IPS-15b (cell line): ENCODE results near the gene DHX32.

Source experiments
- H3K27me3 ChIP-seq: one replicate; pipeline ENCODE4 v1.6.1; 2013; ENCODE audit warnings: low read length; ENCODE audit not compliant: control insufficient read depth, insufficient read depth
- H3K36me3 ChIP-seq: one replicate; pipeline ENCODE4 v1.6.1; 2013; ENCODE audit warnings: low read length; ENCODE audit not compliant: control insufficient read depth, insufficient read depth
- H3K4me1 ChIP-seq: one replicate; pipeline ENCODE4 v1.6.1; 2013; ENCODE audit warnings: mild to moderate bottlenecking, low read length; ENCODE audit not compliant: control insufficient read depth, insufficient read depth
- H3K4me3 ChIP-seq: one replicate; pipeline ENCODE4 v1.5.1; 2013; ENCODE audit warnings: low read depth, low read length
- H3K9ac ChIP-seq: one replicate; pipeline ENCODE4 v1.6.1; 2013; ENCODE audit warnings: low read depth, mild to moderate bottlenecking, low read length
- H3K9me3 ChIP-seq: one replicate; pipeline ENCODE4 v1.6.1; 2013; ENCODE audit warnings: mild to moderate bottlenecking, low read length; ENCODE audit not compliant: control insufficient read depth, insufficient read depth

Gene DHX32

GRCh38 chr10:125857185-125857760, 23.8 kb downstream of the DHX32 start:
- no peak overlapping the region for H3K9ac ChIP-seq
- peaks cover 2% of the 10 kb centered on the region for H3K4me1 ChIP-seq
- no peaks in the 10 kb centered on the region for H3K27me3 ChIP-seq
- H3K4me3 ChIP-seq, result no peak overlapping the region
- H3K36me3 ChIP-seq, result no peaks in the 10 kb centered on the region
- no peaks in the 10 kb centered on the region for H3K9me3 ChIP-seq

DNA sequence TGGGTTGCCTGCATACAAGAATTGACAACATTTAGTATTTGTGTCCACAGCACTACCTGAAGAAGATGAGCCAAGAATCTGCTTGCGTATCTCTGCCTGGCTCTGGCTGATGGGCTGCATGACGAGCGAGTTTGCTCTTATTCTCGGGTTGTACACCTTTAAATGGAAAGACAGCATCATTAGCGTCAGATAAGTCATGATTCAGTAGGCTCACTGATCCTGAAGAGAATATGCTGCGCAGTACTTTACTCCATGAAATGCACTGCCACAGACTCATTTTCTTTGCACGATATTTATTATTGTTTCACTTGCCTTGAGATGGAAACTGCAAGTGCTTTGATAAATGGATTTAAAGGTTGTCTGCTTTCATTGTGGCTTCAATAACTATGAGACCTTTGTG, 28.6 kb downstream of the DHX32 start:
- Histone ChIP-seq H3K9me3 (no peaks in the 10 kb centered on the region), H3K27me3 (no peaks in the 10 kb centered on the region), H3K4me1 (peaks cover 2% of the 10 kb centered on the region), H3K9ac (no peak overlapping the region), H3K36me3 (no peaks in the 10 kb centered on the region), H3K4me3 (no peak overlapping the region)

GRCh38 chr10:125850766-125851731, 30.0 kb downstream of the DHX32 start:
- Histone ChIP-seq H3K27me3 (no peaks in the 10 kb centered on the region), H3K4me1 (no peaks in the 10 kb centered on the region), H3K4me3 (no peak overlapping the region), H3K36me3 (no peaks in the 10 kb centered on the region), H3K9ac (no peak overlapping the region), H3K9me3 (no peaks in the 10 kb centered on the region)

DNA sequence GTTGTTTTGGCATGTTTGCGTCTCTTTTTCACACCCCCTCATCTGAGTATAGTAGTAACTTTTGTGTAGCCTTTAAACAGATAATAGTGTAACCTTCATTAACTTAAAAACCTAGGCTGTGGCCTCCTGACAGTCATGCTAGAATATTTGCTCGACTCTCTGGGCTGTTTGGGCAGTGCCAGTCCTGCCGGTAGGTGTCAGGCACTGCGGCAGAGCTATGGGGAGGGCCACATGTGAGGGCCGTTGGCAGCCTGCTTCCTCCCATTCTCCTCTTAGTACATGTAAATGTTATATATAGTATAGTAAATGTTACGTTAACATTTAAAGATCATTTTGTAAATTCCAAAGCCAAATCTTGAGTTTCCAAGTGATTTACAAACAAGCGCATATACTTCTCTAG, 31.6 kb downstream of the DHX32 start:
- Histone ChIP-seq H3K27me3 (no peaks in the 10 kb centered on the region), H3K4me1 (no peaks in the 10 kb centered on the region), H3K36me3 (peaks cover 3% of the 10 kb centered on the region), H3K4me3 (no peak overlapping the region), H3K9ac (no peak overlapping the region), H3K9me3 (no peaks in the 10 kb centered on the region)

GRCh38 chr10:125848857-125849256, 32.2 kb downstream of the DHX32 start:
- H3K9me3 ChIP-seq, result no peaks in the 10 kb centered on the region
- no peak overlapping the region for H3K4me3 ChIP-seq
- no peak overlapping the region for H3K9ac ChIP-seq
- peaks cover 3% of the 10 kb centered on the region for H3K36me3 ChIP-seq
- no peaks in the 10 kb centered on the region for H3K4me1 ChIP-seq
- no peaks in the 10 kb centered on the region for H3K27me3 ChIP-seq

DNA sequence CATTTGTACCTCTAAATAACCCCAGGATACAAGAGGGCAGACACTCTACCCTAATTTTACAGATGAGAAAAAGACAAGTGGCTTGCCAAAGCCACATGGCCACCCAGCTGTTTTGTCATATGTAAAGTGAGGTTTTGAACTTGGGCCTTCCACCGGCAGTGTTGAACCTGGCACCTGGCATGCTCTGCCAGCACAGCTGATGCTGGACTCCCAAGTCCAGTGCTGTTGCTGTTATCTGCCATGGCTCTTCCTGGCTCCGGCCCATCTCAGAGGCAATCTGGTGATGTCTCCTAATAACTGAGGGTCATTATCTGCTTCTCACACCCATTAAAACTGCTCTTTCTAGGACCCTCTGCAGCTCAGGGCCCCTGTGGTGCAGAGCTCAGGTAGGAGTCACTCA, 32.7 kb downstream of the DHX32 start:
- no peaks in the 10 kb centered on the region for H3K27me3 ChIP-seq
- no peaks in the 10 kb centered on the region for H3K4me1 ChIP-seq
- no peaks in the 10 kb centered on the region for H3K9me3 ChIP-seq
- no peak overlapping the region for H3K4me3 ChIP-seq
- H3K9ac ChIP-seq, result no peak overlapping the region
- H3K36me3 ChIP-seq, result peaks cover 3% of the 10 kb centered on the region

DNA sequence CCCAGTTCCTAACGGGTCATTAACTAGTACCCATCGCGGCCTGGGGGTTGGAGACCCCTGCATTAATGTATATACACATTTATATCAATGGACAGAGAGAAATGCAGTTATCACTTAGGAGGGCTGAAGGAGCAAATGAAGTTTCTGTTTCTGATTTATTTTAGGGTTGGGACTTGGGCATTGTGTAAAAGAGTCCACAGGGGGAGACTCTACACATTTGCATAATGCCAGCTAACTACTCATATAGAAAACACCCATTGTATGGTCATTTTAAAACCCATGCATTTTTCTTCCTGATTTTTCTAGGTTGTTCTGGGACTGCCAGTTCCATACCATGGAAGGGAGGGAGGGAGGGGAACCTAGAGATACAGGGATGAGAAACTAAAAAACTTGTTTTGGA, 34.2 kb downstream of the DHX32 start:
- Histone ChIP-seq H3K36me3 (peaks cover 3% of the 10 kb centered on the region), H3K9ac (no peak overlapping the region), H3K4me1 (no peaks in the 10 kb centered on the region), H3K27me3 (no peaks in the 10 kb centered on the region), H3K4me3 (no peak overlapping the region), H3K9me3 (no peaks in the 10 kb centered on the region)

GRCh38 chr10:125845617-125846016, 35.5 kb downstream of the DHX32 start:
- Histone ChIP-seq H3K4me3 (no peak overlapping the region), H3K4me1 (no peaks in the 10 kb centered on the region), H3K36me3 (peaks cover 3% of the 10 kb centered on the region), H3K27me3 (no peaks in the 10 kb centered on the region), H3K9me3 (no peaks in the 10 kb centered on the region), H3K9ac (no peak overlapping the region)

GRCh38 chr10:125844751-125845221, 36.3 kb downstream of the DHX32 start:
- peaks cover 3% of the 10 kb centered on the region for H3K36me3 ChIP-seq
- H3K4me1 ChIP-seq, result no peaks in the 10 kb centered on the region
- no peak overlapping the region for H3K9ac ChIP-seq
- H3K4me3 ChIP-seq, result no peak overlapping the region
- no peaks in the 10 kb centered on the region for H3K27me3 ChIP-seq
- H3K9me3 ChIP-seq, result no peaks in the 10 kb centered on the region

DNA sequence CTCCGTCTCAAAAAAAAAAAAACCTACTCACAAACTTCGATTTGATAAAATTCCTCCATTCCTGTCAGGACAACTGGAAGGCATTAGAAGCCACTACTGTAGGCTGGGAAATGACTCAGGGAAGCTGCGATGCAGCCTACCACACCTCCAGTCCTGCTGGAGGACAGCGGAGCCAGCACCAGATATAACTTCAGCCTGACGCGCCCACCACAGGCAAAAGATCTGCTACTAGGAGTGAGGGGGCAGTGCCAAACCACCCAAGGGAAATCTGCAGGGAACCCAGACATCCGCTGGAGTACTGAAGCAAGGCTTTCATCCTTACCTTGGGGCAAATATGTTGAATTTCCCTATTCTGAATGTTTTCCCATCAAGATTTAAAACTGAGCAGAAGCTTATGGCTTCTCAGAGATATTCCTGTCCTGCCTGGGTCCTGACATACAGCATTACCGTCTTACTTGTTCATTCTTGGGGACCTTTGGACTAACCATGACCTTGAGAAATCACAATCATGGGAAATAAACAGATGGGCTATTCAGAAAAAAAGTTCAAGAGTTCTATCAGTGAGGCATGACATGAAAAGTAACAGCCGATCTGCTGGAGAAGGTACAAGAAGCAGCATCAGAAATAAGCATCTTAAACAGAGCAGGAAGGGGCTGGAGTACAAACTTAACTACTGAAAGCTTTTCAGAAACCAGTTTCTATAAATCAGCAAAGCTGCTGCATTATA, 37.3 kb downstream of the DHX32 start:
- Histone ChIP-seq H3K27me3 (no peaks in the 10 kb centered on the region), H3K9me3 (no peaks in the 10 kb centered on the region), H3K4me1 (no peaks in the 10 kb centered on the region), H3K9ac (no peak overlapping the region), H3K36me3 (peaks cover 3% of the 10 kb centered on the region), H3K4me3 (no peak overlapping the region)

DNA sequence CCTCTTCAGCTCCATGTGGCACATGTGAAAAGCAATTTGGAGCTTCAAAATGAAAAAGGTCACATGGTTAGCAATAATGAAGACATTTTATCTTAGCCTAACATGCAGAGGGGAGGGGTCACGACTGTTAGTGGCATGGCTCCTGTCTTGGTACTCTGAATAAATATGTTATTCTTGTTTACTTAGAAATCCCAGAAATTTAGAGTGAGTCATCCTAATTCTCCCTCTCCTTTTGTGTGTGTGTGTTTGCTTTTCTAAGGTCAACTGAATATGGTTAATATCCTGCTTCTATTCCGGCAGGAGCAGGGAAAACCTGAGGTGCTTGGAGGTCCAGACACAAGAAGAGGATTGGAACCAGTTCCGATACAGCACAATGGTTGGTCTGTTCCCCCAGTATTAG, 40.1 kb downstream of the DHX32 start:
- no peaks in the 10 kb centered on the region for H3K4me1 ChIP-seq
- no peaks in the 10 kb centered on the region for H3K27me3 ChIP-seq
- H3K4me3 ChIP-seq, result no peak overlapping the region
- peaks cover 6% of the 10 kb centered on the region for H3K36me3 ChIP-seq
- H3K9ac ChIP-seq, result no peak overlapping the region
- H3K9me3 ChIP-seq, result no peaks in the 10 kb centered on the region
